NCI-H1417 treated with DMSO at 0.1 percent for 48 hours (cell line): Measurements from ENCODE around the gene IWS1.
"Not testable (repeated sequence)": the region's sequence is repeated elsewhere in the genome, so short reads cannot be mapped to it uniquely, and the experiment has no call there.

Experiments
- DNase-seq: peaks from one replicate; lab custom pipeline; 2025; lab: John Stamatoyannopoulos, UW

IWS1 gene

DNA sequence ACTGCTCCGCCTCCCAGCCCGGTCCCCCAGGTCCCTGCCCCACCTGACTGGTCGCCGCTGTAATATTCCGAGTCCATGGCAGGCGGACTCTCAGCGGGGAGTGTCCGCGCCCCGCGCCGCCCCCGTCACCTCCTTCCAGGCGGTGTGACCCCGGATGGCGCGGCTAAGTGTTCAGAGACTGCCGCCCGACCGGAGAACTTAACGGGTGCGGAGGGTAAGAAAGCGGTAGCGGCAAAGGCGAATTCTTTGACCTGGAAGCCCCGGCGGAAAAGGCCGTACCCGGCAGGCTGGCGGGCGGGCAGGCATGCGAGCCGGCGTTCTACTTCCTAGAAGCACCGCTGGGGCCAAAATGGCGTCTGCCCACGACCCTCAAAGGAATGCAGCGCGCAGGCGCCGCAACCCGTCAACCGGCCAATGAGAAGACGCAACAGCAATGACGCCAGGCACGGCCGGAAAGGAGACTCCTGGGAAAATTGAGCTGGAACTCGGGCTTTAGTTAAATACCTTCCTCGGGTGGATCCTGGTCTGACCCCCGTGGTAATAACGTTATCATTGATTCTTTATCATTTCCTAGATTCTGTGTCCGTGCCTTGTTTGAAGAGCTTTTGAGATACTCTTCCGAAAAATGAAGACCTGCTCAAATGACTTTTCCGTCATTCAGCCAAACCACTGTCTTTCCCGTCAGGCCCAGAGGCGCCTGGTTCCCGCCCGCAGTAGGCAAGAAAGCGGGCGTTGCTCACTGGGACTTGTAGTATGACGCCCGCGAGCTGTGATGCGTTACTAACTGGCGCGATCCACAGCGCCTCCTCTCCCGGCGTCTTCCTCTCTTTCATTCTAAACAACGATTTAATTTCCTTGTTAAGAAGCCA lies at the start of gene IWS1:
Gene IWS1, minus strand, starts transcription at position 358 of the 869 bp plus-strand sequence. Its CDS starts 281 bp downstream, at position 77.
- peak; percentile 94 for DNase-seq

DNA sequence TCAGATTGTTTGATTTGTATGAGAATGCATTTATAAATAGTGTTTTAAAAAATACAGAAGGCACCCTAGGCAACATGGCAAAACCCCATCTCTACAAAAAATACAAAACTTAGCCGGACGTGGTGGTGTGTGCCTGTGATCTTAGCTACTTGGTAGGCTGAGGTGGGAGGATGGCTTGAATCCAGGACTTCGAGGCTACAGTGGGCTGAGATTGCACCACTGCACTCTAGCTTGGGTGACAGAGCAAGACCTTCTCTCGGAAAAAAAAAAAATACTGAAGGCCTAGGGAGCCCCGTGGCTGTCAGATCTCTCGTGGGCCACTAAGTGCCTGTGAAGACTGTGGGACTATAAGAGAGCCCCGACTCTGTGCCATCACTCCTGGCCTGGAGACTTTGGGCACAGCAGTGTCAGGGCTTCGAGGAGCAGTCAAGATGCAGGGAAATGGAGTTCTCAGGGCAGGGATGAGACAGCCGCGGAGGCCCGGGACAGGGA lies 49.7 kb upstream of the IWS1 start:
- no peak for DNase-seq

DNA sequence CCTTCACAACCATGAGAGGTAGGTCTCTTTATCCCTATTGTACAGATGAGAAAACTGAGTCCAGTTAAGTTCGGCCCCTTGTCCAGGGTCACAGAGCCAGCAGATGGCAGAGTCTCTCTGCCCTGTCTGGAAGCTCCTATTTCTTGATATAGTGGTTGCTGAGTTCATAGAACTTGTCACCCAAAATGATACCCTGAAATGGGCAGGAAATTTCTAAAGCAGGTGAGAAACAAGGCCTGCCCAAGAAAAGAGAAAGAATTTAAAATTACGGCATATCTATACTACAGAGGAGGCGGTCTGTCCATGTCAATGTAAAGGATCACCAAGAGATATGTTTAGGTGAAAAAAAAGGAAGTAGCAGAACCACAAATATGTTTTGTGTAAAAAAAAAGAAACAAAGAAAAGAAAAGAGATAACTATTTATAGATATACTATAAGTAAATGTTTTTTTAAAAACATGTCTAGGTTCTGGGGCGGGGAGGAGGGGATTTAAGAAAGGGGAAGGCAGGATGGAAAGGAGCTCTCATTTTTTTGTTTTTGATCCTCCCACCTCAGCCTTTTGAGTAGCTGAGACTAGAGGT lies 49.0 kb upstream of the IWS1 start:
- DNase-seq: no peak

DNA sequence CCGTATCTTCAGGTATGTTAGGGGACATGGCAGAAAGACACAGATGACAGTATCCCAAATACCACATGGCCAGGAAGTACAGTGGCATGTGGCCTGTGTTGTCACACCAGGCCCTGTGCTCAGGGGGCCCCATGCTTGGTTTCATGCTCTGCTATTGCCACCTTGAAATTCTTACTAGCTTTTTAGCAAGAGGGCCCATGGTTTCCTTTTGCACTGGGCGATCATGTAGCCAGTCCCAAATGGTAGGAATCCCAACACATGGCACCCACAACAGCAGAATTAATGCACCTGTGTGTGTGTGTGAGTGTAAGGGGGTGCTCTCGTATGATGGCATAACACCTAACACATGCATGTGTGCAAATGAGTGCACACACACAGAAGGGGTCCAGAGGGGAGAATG lies 48.4 kb upstream of the IWS1 start:
- DNase-seq: no peak

DNA sequence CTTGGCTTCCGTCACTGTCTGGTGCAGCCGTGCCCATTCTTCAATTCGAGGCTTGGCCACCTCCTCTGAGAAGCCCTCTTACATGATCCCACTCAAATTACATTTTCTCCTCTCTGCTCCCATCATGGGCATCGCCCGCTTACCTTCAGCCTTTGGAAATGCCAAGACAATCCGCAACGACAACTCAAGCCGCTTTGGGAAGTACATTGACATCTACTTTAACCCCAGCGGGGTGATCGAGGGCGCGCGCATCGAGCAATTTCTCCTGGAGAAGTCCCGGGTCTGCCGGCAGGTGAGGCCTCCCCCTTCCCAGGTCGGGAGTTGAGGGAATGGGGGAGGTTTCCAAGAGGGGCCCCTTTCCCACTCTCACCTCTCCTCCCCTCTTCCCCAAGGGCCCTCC lies 47.5 kb upstream of the IWS1 start:
- no peak for DNase-seq

DNA sequence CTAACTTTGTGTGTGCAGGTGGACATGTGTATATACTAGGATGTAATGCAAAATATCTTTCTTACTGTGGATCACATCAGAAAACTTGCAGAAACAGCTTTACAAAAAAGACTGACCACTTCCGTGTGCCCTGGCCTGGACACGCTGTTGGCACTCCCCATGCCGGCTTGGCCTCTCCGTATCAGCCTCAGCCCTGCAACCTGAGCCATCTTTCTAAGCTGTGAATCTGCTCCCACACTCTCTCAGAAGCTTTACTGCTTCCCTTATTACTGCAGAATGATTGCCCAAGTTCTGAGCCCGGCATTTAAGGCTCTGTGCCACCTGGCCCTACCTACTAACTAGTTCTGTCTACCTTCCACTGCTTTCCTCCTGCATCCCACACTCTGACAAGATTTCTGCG lies 47.0 kb upstream of the IWS1 start:
- DNase-seq: no peak

DNA sequence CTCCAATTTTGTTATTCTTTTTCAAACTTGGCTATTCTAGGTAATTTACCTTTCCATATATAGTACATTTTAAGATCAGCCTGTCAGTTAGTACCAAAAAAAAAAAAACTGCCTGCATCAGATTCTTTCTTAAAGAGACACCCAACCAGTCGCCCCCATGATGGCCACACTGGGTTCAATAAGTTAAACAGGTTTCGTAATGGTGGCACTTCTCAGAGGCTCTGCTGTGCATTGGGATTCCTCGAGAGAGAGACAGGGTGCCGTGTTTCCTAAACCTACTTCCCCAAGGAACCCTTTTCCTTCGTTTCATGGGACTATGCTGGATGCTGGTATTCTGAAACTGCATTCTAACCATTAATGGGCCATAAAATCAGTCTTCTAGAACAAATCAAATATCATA lies 46.6 kb upstream of the IWS1 start:
- no peak for DNase-seq

DNA sequence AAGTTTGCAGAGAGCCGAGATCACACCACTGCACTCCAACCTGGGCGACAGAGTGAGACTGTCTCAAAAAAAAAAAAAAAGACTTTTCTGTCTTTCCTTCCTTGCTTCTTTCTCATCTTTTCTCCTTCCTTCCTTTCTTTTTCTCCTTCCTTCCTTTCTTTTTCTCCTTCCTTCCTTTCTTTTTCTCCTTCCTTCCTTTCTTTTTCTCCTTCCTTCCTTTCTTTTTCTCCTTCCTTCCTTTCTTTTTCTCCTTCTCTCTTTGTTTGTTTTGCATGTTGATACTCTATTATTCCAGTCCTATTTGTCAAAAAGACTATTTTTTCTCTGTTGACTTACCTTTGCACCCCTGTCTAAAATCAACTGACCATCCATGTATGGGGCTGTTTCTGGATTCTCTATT lies 46.1 kb upstream of the IWS1 start:
- DNase-seq: not testable (repeated sequence)

DNA sequence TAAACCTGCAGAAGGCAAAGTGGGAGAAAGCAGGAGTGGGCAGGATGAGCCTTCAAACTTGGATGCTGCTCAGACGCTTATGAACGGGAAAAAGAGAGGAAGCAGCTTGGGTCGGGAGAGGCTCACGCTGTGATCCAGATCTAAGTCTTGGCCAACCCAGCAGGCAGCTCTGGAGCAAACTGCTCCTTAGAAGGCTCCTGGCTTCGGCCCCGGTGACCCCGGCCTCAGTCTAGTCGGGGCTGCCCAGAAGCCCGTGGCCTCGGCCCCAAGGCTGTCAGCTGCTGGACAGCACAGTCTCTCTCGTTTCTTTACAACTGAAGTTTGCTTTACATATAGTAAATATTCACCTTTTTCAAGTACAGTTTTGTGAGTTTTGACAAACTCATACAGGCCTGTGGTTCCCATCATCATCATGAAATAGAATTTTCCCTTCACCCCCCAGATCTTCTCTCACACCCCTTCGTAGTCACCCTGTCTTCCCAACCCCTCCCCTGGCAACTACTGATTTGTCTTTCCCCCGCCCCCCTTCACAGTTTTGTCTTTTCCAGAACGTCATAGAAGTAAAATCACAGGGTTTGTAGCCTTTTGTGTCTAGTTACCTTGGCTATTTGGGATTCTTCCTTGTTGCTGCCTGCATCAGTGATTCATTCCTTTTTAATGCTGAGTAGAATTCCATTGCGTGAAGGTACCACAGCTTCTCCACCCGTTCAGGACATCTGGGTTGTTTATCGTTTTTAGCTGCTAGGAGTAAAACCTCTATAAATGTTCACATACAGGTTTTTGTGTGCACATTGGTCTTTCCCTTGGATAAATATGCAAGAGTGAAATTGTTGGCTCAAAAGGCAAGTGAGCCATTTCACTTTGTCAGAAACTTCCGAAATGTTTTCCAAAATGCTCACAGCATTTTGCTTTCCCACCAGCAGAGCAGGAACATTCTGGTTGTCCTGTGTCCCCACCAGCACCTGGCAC lies 44.3 kb upstream of the IWS1 start:
- no peak for DNase-seq

DNA sequence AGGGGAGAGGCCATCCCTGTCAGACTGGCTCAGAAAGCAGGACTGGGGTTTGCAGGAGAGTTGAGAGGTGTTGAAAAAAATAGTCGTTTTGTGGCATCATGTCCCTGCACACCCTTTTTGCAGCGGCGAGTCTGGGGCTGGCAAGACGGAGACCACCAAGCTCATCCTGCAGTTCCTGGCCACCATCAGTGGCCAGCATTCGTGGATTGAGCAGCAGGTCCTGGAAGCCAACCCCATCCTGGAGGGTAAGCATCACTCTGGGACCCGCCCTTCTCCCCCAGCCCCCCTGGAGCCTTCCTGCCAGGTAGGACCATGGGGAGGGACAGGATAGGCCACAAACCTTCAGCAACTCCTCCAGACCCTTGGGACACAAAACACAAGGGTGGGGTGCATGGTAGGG lies 43.4 kb upstream of the IWS1 start:
- DNase-seq: no peak

DNA sequence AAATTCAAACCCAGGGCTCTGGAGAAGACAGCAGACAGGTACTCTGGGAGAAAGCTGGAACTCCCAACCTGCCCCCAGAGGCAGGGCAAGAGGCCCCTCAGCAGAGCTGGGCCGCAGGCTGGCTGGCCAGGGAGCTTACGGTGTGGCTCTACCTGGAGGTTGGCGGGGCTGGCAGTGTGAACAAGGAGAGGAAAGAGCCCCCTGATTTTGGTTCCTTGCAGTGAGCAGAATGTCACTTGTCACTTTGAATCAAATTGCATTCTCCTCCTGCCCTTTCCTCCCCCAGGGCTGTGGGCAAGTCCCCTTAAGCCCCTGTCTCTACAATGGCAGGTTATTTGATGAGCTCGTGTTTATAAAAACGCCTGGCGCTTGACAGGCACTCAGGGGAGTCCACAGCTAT lies 41.8 kb upstream of the IWS1 start:
- DNase-seq: no peak

DNA sequence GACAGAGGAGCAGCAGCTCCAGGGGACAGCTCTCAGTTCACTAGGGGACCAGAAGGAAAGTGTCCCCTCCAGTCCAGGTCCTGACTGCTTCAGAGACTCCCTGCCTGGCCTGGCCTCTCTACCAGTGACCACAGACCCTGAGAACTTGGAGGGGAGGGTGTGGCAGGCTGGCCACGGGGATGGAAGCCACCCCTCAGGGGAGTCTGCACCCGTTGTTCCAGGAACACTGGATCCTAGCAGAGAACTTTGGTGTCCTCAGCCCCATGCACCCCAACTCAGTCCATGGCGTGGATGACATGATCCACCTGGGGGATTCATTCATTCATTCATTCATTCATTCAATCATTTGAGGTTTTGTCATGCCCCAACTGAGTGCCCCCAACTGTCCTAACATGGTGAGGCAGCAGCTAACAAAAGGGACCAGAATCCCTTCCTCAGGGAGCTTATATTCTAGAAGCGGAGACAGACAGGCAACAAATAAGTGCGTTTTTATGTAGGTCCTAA lies 41.1 kb upstream of the IWS1 start:
- DNase-seq: no peak

DNA sequence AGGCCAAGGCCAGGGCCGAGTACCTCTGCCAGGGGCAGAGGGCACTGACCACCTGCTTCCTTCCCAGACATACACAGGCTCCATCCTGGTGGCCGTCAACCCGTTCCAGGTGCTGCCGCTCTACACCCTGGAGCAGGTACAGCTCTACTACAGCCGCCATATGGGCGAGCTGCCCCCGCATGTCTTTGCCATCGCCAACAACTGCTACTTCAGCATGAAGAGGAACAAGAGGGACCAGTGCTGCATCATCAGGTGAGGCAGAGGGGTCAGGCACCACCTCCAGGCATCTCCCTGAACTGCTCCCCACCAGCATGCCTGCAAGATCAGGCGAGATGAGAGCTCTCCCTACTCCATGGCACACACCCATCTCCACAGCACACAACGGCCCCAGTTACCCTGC lies 40.3 kb upstream of the IWS1 start:
- DNase-seq: no peak

DNA sequence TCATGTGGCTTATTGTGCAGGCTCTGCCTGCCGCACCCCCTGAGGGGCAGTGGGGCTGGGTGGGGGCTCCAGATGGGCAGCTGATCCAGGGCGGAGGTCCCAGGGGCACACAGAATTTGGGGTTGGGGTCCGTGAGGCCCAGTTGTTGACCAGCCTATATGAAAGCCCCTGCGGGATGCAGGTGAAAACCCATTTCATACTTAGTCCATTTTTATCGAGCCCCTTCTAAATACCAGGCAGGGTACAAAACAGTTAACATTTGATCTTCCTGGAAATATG lies 39.8 kb upstream of the IWS1 start:
- no peak for DNase-seq

DNA sequence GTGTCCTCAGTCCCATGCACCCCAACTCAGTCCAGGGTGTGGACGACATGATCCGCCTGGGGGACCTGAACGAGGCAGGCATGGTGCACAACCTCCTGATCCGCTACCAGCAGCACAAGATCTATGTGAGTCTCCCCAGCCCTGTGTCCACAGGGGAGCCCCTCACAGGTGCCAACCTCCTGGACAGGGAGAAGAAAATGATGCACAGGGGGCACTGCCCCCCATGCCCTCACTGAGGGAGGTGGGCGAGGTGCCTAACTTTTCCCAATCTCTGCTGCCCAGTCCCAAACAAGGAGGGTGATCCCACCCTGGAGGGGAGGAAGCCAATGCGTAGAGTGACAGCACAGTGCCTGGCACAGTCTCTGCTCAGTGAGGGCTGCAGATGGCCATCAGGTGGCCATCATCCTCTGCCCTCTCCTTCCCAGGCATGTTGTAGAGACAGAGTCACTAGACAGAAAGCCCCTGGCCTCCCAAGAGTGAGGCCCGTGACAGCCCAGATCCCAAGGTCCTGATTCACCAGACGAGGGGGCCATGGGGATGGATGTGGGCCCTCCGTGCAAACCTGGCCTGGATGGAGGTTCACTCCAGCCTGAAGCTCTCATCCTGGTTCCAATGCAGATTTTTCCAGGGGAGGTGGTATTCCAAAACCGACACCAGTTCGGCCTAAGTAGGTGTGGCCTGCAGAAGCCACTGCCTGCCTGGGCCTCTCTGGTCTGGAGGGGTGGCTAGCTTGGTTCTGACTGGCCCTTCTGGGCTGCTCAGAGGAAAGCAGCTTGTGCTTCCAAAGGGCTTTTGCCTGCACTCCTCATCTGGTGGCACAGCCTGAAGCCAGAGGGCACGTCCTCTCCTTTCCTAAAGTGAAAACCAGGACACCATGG lies 39.2 kb upstream of the IWS1 start:
- DNase-seq: no peak

DNA sequence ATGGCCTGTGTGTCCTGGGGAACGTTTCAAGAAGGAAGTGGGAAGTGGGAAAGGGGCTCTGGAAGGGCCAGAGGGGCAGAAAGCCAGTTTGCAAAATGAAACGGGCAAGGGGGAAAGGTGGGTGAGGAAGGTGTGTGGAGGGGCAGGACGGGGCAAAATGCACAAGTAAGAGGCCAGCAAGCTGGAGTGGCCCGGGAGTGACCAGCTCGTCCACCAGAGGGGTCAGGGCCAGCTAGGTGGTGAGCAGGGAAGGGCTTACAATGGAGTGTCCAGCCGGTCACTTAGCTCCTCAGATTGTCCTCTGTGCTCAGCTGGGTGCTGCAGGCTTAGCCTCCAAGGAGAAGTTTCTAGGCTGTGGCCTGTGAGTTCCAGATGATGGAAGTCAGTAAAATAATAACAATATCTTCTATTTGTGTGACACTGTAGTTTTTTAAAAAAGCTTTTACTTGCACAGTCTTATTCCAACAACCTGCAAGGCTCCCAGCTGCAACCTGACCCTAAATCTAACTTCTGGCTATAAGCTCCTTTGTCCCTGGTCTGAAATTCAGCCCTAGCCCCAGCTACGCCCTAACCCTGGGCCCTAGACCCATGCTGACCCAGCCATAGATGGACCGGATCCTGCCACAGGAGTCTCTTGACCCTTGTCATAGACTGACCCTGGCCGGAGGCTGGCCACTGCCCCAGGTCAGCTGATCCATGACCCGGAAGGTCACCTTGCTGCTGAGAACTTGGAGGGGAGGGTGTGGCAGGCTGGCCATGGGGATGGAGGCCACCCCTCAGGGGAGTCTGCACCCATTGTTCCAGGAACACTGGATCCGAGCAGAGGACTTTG lies 38.4 kb upstream of the IWS1 start:
- no peak for DNase-seq

DNA sequence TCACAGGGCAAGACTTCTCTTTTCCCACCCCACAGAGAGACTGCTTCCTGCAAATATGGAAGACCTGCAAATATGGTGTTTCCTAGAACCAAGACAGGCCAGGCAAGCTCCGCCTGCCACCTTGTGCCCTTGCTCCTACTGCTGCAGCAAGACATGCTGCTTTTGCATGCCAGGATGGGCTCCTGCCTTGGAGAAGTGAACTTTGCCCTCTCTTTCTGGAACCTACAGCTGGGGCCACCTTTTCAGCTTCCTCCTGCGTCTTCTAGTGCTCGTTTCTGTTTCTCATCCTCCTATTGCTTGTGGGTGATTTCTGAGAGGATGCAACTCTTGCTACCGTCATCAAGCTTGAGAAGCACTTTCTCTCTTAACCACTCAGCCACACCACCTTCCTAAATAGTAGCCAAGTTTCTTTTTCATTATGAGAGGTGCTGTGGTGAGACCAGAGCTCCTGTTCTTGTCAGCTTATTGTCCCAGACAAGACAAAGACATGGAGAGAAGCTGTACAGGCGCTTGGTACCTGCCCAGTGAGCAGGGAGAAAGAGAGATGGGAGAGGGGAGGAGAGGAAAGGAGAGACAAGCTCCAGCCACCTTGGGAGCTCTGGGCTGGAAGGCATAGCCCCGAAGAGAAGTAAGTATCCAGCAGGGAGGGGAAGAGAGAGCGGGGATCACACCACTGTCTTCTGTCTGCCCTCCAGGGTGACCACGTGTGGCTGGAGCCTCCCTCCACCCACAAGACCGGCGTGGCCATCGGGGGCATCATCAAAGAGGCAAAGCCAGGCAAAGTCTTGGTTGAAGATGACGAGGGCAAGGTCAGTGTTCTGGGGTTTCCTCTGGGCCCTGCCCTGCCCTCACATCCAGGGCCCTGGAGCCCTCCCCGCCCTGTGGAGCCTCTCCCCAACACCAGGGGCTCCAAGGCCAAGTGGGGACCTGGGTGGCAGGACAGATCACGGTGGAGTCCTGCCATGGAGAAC lies 37.5 kb upstream of the IWS1 start:
- DNase-seq: no peak

DNA sequence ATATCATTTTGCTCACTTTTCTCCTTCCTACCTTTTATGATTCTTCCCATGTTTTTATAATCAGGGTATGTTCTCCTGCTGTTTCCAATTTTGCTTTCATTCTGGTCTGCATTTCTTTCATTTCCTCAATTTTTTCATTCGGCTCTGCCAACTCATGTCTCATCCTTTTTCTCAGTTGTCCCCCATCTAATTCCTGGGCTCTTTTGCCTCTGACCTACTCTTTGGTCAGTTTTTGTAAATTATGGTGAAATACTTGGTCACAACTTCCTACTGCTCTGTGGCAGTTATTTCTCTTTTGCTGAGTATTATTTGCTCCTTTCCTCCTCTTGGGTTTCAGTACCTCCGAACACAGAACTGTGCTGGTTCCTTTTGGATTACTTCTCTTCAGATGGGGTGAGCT lies 36.6 kb upstream of the IWS1 start:
- no peak for DNase-seq

DNA sequence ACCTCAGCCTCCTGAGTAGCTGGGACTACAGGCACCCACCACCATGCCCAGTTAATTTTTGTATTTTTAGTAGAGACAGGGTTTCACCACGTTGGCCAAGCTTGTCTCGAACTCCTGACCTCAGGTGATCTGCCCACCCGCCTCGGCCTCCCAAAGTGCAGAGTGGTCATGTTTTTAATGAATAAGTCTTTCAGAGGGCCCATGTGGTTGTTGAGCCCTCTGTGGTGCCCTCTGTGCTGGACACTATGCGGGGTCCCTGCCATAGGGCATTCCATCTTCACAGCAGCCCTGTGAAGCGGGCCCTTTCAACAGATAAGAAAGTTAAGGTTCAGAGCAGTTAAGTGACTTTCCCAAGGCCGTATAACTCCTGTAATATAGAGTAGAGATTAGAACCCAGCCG lies 35.1 kb upstream of the IWS1 start:
- DNase-seq: no peak

DNA sequence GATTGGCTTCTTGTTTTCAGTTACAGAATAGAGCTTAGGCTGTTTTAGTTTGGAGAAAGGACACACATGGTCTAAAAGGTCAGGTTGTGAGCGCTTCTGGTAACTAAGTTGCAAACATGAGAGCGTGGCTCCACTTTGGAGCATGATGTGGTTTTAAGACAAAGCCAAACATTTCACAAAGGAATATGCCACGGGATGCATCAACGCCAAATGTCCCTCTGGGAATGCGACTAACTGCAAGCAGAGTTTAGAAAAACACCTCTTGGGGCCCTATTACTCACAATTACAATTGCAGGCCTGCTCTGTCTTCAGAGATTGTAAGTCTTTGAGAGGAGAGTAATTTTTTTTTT lies 34.6 kb upstream of the IWS1 start:
- DNase-seq: no peak
